Karpas-422 (cell line): Measurements from ENCODE around the gene GADL1. TPM values are rescaled to one million over a fixed set of nuclear protein-coding genes. Genes with fewer than 3 reads are reported as not detected.

Source experiments
- DNase-seq: peaks from one replicate; pipeline ENCODE4 v3.0.0-alpha.2; 2015
- H2AFZ ChIP-seq: fragments of 200-600 bp; sonication (generic); 2 replicates; pipeline ENCODE4 v1.6.1; 2014; ENCODE audit warnings: antibody characterized with exemption, low read length, mixed read lengths
- H3K27ac ChIP-seq: fragments of 200-600 bp; sonication (generic); 2 replicates; pipeline ENCODE4 v1.5.1; 2014; ENCODE audit warnings: mild to moderate bottlenecking, low read length, moderate library complexity
- H3K27me3 ChIP-seq: fragments of 200-600 bp; sonication (generic); 2 replicates; pipeline ENCODE4 v1.6.1; 2014; ENCODE audit warnings: low read length, mixed read lengths
- H3K36me3 ChIP-seq: fragments of 200-600 bp; sonication (generic); 2 replicates; pipeline ENCODE4 v1.6.1; 2014; ENCODE audit warnings: low read length, mixed read lengths; ENCODE audit not compliant: insufficient read depth
- H3K4me1 ChIP-seq: fragments of 200-600 bp; sonication (generic); 2 replicates; pipeline ENCODE4 v1.6.1; 2014; ENCODE audit warnings: mild to moderate bottlenecking, low read length, mixed read lengths
- H3K4me2 ChIP-seq: fragments of 200-600 bp; sonication (generic); 2 replicates; pipeline ENCODE4 v1.6.1; 2014; ENCODE audit warnings: low read length, low read depth, mild to moderate bottlenecking; ENCODE audit not compliant: poor library complexity, severe bottlenecking
- H3K4me3 ChIP-seq: fragments of 200-600 bp; sonication (generic); 2 replicates; pipeline ENCODE4 v1.5.1; 2014; ENCODE audit warnings: mild to moderate bottlenecking, antibody characterized with exemption, low read length, mixed read lengths
- H3K79me2 ChIP-seq: fragments of 200-600 bp; sonication (generic); 2 replicates; pipeline ENCODE4 v1.6.1; 2014; ENCODE audit warnings: mild to moderate bottlenecking, low read length, mixed read lengths
- H3K9ac ChIP-seq: fragments of 200-600 bp; sonication (generic); 2 replicates; pipeline ENCODE4 v1.6.0; 2014; ENCODE audit warnings: low read length
- H3K9me2 ChIP-seq: fragments of 200-600 bp; sonication (generic), shearing (Covaris generic); replicated peaks from 2 replicates; pipeline ENCODE4 v1.6.0; 2014; ENCODE audit warnings: mild to moderate bottlenecking, low read length, moderate library complexity; ENCODE audit not compliant: insufficient read depth
- H3K9me3 ChIP-seq: fragments of 300-700, 200-600 bp; sonication (generic); 2 replicates; pipeline ENCODE4 v1.6.1; 2014; ENCODE audit warnings: low read length, mixed read lengths
- H4K20me1 ChIP-seq: fragments of 200-600 bp; sonication (generic); 2 replicates; pipeline ENCODE4 v1.6.1; 2014; ENCODE audit warnings: mild to moderate bottlenecking, antibody characterized with exemption, low read length, low read depth; ENCODE audit not compliant: insufficient read depth
- total RNA-seq: library from RNA; depleted of rRNA; stranded (reverse); fragments of >200 nt; shearing (Covaris generic); gene quantifications from 2 replicates; pipeline ENCODE4 v1.2.3, GENCODE V29; 2014; ENCODE audit warnings: low replicate concordance

The GADL1 gene
- total RNA-seq, 1 experiment from 2014 or later = not detected

DNA sequence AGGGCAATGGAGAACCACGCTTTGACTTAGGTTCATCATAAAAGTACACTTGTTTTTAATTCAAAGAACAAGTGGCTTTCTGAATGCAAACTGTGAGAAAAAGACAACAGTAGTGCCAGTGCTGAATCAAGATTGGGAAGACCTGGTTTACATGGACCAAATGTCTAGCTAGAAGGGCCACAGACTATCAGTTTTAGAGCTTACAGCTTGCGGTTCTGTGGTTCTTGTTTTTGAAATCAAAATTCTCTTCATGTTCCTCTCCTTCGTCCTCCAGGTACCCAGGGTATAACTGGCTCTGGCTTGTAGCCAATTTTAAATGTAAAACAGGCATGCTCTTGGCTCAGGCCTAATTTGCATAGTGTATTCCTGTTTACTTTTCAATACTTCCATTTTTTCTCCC, 163.5 kb downstream of the GADL1 start:
- Histone ChIP-seq H3K79me2 (no peaks in the 10 kb centered on the region), H3K9ac (no peak overlapping the region), H3K9me3 (no peaks in the 10 kb centered on the region), H3K9me2 (0 out of 2 replicates have a peak, but pooled peaks cover 3% of the 10 kb centered on the region), H3K27ac (no peak overlapping the region), H3K4me2 (no peak overlapping the region), H3K27me3 (no peaks in the 10 kb centered on the region), H2AFZ (no peak overlapping the region), H3K4me3 (no peak overlapping the region), H3K36me3 (no peaks in the 10 kb centered on the region), H4K20me1 (no peaks in the 10 kb centered on the region), H3K4me1 (no peaks in the 10 kb centered on the region)
- DNase-seq = no peak

DNA sequence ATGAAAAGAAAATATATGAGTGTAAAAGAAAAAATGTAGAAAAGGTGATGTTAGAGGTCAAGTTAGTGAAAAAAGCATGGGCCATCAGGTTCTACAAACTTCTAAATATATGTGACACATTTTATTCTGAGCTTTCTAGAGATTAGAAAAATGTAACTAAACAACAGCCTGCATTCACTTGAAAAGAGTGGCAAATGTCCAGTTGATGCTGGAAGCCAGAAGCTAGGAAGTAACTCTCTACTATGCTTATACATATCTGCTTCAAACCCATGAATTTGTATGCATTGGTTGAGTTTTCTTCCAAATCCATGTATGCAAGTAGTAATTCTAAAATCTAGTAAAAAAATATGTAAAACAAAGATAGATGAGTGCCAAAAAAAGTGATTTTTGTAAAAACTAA, 164.5 kb downstream of the GADL1 start:
- no peak for DNase-seq
- H3K4me3 ChIP-seq = no peak overlapping the region
- H3K9me2 ChIP-seq = 0 out of 2 replicates have a peak, but pooled peaks cover 5% of the 10 kb centered on the region
- H3K36me3 ChIP-seq = no peaks in the 10 kb centered on the region
- no peaks in the 10 kb centered on the region for H3K79me2 ChIP-seq
- H3K9me3 ChIP-seq = no peaks in the 10 kb centered on the region
- no peak overlapping the region for H3K27ac ChIP-seq
- no peak overlapping the region for H2AFZ ChIP-seq
- H4K20me1 ChIP-seq = no peaks in the 10 kb centered on the region
- H3K4me2 ChIP-seq = no peak overlapping the region
- no peaks in the 10 kb centered on the region for H3K4me1 ChIP-seq
- H3K27me3 ChIP-seq = no peaks in the 10 kb centered on the region
- H3K9ac ChIP-seq = no peak overlapping the region

DNA sequence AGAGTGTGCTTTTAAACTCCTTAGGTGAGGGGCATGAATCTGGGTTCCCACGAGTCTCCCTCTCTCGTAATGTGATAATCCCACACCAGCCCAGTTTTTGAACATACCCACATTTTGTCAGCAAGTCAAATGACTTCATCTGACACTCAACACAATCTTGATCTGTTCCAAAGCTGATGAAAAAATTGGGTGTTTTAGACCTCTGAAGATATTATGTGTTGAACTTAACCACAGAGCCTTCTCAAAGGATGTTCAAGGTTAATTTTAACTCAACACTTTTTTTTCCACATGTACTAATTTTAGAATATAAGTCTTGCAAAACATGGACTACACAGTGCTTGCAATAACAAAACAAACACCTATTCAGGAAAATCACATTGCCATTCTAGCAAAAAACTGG, 164.9 kb downstream of the GADL1 start:
- H3K9ac ChIP-seq = no peak overlapping the region
- no peaks in the 10 kb centered on the region for H3K36me3 ChIP-seq
- no peak overlapping the region for H3K4me3 ChIP-seq
- H3K79me2 ChIP-seq = no peaks in the 10 kb centered on the region
- no peaks in the 10 kb centered on the region for H3K27me3 ChIP-seq
- no peaks in the 10 kb centered on the region for H3K9me3 ChIP-seq
- H4K20me1 ChIP-seq = no peaks in the 10 kb centered on the region
- H2AFZ ChIP-seq = no peak overlapping the region
- 0 out of 2 replicates have a peak, but pooled peaks cover 5% of the 10 kb centered on the region for H3K9me2 ChIP-seq
- no peak for DNase-seq
- no peak overlapping the region for H3K27ac ChIP-seq
- H3K4me1 ChIP-seq = no peaks in the 10 kb centered on the region
- no peak overlapping the region for H3K4me2 ChIP-seq

DNA sequence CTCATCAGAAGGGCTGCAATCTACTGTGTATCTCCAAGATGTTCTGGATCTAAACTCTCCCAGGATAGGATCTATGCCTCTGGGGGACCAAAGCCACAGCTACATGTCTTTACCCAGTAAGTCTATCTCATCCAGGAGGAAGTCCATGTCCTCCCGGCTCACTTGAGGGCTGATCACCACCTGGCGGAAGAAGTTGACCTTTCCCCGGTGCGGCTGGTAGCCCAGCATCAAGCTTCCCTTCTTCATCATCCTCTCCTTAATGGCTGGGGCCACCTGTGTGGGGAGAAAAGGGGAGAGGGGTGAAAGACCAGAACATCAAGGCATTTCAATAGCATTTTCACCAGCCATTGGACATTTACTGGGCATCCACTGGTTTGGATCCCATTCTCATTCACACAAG, 166.3 kb downstream of the GADL1 start:
- Histone ChIP-seq H3K79me2 (no peaks in the 10 kb centered on the region), H4K20me1 (no peaks in the 10 kb centered on the region), H3K27ac (no peak overlapping the region), H3K4me2 (no peak overlapping the region), H3K4me1 (no peaks in the 10 kb centered on the region), H3K9ac (no peak overlapping the region), H3K4me3 (no peak overlapping the region), H3K36me3 (no peaks in the 10 kb centered on the region), H2AFZ (no peak overlapping the region), H3K9me2 (peaks cover 5% of the 10 kb centered on the region; the same call in 1 of the 2 replicates), H3K9me3 (no peaks in the 10 kb centered on the region), H3K27me3 (no peaks in the 10 kb centered on the region)
- no peak for DNase-seq

DNA sequence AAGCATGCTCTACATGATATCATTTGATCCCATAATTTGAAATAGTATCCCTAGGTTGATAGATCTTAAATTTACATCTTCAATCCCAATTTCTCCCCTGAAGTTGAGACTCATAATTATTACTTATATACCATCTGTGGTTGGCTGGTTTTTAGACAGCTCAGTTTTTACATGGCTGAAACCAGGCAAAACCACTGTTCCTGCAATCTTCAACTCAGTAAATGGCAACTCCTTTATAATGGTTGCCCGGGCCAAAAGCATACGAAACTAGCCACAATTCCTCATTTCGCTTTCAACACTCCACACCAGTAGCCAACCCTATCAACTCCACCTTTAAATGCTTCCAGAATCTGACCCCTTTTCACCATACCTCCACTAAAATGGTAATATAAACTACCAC, 169.6 kb downstream of the GADL1 start:
- Histone ChIP-seq H3K9me3 (no peaks in the 10 kb centered on the region), H3K9me2 (peaks cover 5% of the 10 kb centered on the region; the same call in 1 of the 2 replicates), H3K9ac (no peak overlapping the region), H3K27me3 (no peaks in the 10 kb centered on the region), H3K4me3 (no peak overlapping the region), H3K4me1 (no peaks in the 10 kb centered on the region), H2AFZ (no peak overlapping the region), H3K4me2 (no peak overlapping the region), H3K27ac (no peak overlapping the region), H3K79me2 (no peaks in the 10 kb centered on the region), H4K20me1 (no peaks in the 10 kb centered on the region), H3K36me3 (no peaks in the 10 kb centered on the region)
- DNase-seq = no peak

DNA sequence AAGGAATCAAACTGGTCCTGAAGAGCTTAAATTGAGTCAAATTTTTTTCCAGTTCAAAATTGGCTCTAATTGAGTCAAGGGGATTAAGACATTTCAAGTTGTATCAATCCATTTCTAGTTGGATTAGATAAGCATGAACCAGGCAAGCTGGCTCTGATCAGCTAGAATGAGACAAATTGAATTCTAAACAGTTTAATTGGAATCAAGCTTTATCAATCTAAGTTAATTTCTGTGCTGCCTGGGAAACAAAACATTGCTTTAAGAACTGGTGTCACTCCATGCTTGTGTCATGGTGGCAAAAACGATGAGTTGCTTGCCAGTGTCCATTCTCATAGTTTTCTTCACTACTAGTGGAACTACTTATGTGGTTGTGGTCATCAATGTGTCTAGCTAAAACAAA, 171.2 kb downstream of the GADL1 start:
- DNase-seq = no peak
- H4K20me1 ChIP-seq = no peaks in the 10 kb centered on the region

DNA sequence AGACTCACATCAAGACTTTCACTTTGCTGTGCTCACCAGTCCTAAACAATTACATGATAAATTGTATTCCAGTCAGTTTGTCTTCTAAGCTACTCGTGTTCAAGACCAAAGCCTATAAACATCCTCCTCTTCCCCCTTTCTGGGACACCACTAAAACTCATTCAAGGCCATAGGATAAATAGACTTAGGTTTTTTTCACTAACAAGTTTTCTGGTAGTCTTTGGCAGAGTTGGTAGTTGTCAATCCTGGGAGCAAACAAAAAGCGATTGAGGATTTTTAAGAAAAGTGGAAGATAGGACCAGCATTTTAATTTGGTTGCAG, 173.2 kb downstream of the GADL1 start:
- no peak overlapping the region for H3K27ac ChIP-seq
- H3K9me3 ChIP-seq = no peaks in the 10 kb centered on the region
- no peaks in the 10 kb centered on the region for H3K27me3 ChIP-seq
- H2AFZ ChIP-seq = no peak overlapping the region
- H3K4me3 ChIP-seq = no peak overlapping the region
- H3K9ac ChIP-seq = no peak overlapping the region
- H3K79me2 ChIP-seq = no peaks in the 10 kb centered on the region
- no peaks in the 10 kb centered on the region for H4K20me1 ChIP-seq
- no peak overlapping the region for H3K4me2 ChIP-seq
- no peaks in the 10 kb centered on the region for H3K36me3 ChIP-seq
- no peaks in the 10 kb centered on the region for H3K4me1 ChIP-seq
- no peak for DNase-seq
- peaks cover 4% of the 10 kb centered on the region; the same call in 1 of the 2 replicates for H3K9me2 ChIP-seq

More for the DNA sequence above, 171.2 kb downstream of the GADL1 start:
- no peaks in the 10 kb centered on the region for H3K36me3 ChIP-seq
- no peak overlapping the region for H2AFZ ChIP-seq
- H3K4me2 ChIP-seq = no peak overlapping the region
- H3K79me2 ChIP-seq = no peaks in the 10 kb centered on the region
- H3K4me1 ChIP-seq = no peaks in the 10 kb centered on the region
- no peak overlapping the region for H3K27ac ChIP-seq
- no peak overlapping the region for H3K4me3 ChIP-seq
- H3K9me2 ChIP-seq = peaks cover 5% of the 10 kb centered on the region; the same call in 1 of the 2 replicates
- no peak overlapping the region for H3K9ac ChIP-seq
- no peaks in the 10 kb centered on the region for H3K27me3 ChIP-seq
- H3K9me3 ChIP-seq = no peaks in the 10 kb centered on the region

DNA sequence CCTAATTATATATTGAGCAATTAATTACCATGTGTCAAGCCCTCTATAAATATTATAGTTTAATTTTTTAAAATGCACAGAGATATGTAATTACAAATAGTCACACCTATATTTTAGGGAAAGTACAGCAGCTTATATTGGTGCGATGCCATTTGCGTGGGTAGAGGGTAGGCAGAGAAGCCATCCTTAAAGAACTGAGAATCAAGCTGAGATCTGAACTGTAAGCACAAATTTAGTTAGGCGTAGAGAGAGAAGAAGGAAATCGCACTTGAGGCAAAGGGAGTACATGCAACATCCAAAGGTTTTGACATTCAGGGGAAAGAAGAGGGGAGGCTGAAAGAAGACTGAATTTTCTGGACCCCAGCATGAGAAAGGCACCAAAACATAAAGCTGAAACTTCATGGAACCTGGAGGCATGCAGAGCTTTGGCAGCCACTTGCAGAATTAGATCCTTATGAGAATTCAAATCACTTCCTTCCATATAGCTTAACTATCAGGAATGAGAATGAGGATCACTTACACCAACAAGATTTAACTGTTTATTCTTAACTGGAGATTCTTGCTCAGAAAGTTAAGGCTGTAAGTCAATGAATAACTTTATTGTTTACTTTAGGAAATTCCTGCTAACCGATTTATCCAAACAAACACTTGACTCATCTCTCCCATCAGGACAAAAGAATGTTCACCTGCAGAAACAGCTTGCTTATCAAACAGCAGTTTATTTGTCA, 173.7 kb downstream of the GADL1 start:
- Histone ChIP-seq H2AFZ (no peak overlapping the region), H3K79me2 (no peaks in the 10 kb centered on the region), H3K4me1 (no peaks in the 10 kb centered on the region), H3K9me2 (no peaks in the 10 kb centered on the region; the same call in 1 of the 2 replicates), H3K4me3 (no peak overlapping the region), H3K9ac (no peak overlapping the region), H4K20me1 (no peaks in the 10 kb centered on the region), H3K27ac (no peak overlapping the region), H3K27me3 (no peaks in the 10 kb centered on the region), H3K4me2 (no peak overlapping the region), H3K9me3 (no peaks in the 10 kb centered on the region), H3K36me3 (no peaks in the 10 kb centered on the region)
- no peak for DNase-seq
